CD4-positive, alpha-beta T cell treated with Interleukin-15 for 1 hour (primary cell): ENCODE results near the gene ZNF560.
A peak's percentile ranks its signal among the peaks of the same experiment; 100 is the strongest.
"Not testable (repeated sequence)": the region's sequence is repeated elsewhere in the genome, so short reads cannot be mapped to it uniquely, and the experiment has no call there.

Experiments
- DNase-seq: peaks from one replicate; pipeline ENCODE4 v3.0.0-alpha.2; 2020

The ZNF560 gene

GRCh38 chr19:9498183-9498902 lies at the start of gene ZNF560:
TSS of gene ZNF560 (minus strand) at chr19:9498616. CDS start at chr19:9475313, 23,303 bp downstream.
- DNase-seq: no peak

GRCh38 chr19:9547870-9548269 lies 49.5 kb upstream of the ZNF560 start:
- DNase-seq: no peak

GRCh38 chr19:9541281-9541680 lies 42.9 kb upstream of the ZNF560 start:
- not testable (repeated sequence) for DNase-seq

- DNase-seq: not testable (repeated sequence)
Observed at GRCh38 chr19:9539921-9540320, 41.5 kb upstream of the ZNF560 start.

GRCh38 chr19:9539201-9539600 lies 40.8 kb upstream of the ZNF560 start:
- DNase-seq: not testable (repeated sequence)

GRCh38 chr19:9538183-9539058 lies 40.0 kb upstream of the ZNF560 start, which contains the start of gene ZNF426:
TSS of gene ZNF426 (minus strand) at chr19:9538645. CDS start at chr19:9536232, 2,413 bp downstream.
- DNase-seq: peak; percentile 86

GRCh38 chr19:9535934-9536333 lies 37.5 kb upstream of the ZNF560 start:
- no peak for DNase-seq

- DNase-seq: no peak
Observed at GRCh38 chr19:9531933-9532332, 33.5 kb upstream of the ZNF560 start.

GRCh38 chr19:9528757-9529336 lies 30.4 kb upstream of the ZNF560 start:
- DNase-seq: no peak

GRCh38 chr19:9523885-9524474 lies 25.6 kb upstream of the ZNF560 start:
- DNase-seq: no peak

GRCh38 chr19:9507285-9507684 lies 8.9 kb upstream of the ZNF560 start:
- no peak for DNase-seq

GRCh38 chr19:9500796-9501195 lies 2.4 kb upstream of the ZNF560 start:
- no peak for DNase-seq

GRCh38 chr19:9494096-9494495 lies 4.3 kb downstream of the ZNF560 start:
- DNase-seq: no peak

- DNase-seq: no peak
Observed at GRCh38 chr19:9487016-9487415, 11.4 kb downstream of the ZNF560 start.

GRCh38 chr19:9485140-9485539 lies 13.3 kb downstream of the ZNF560 start:
- no peak for DNase-seq

GRCh38 chr19:9474975-9475374 lies 23.4 kb downstream of the ZNF560 start:
- DNase-seq: no peak

GRCh38 chr19:9467161-9467560 lies 31.3 kb downstream of the ZNF560 start:
- no peak for DNase-seq

- DNase-seq: no peak
Observed at GRCh38 chr19:9461938-9462337, 36.5 kb downstream of the ZNF560 start.

- DNase-seq: no peak
Observed at GRCh38 chr19:9456018-9456689, 42.3 kb downstream of the ZNF560 start.

GRCh38 chr19:9453953-9454352 lies 44.5 kb downstream of the ZNF560 start:
- no peak for DNase-seq

GRCh38 chr19:9445037-9445436 lies 53.4 kb downstream of the ZNF560 start:
- DNase-seq: no peak

GRCh38 chr19:9436358-9436757 lies 62.1 kb downstream of the ZNF560 start:
- DNase-seq: no peak
